ENCODE results near the gene POTEF.
"Not testable (repeated sequence)": the region's sequence is repeated elsewhere in the genome, so short reads cannot be mapped to it uniquely, and the experiment has no call there.

- TF ChIP-seq CTCF, POLR2A (IDR thresholded peaks at IDR 0.05): not testable (repeated sequence)
Measured at GRCh38 chr2:130142396-130143265, 13.6 kb upstream of the POTEF start.
